CD8-positive, alpha-beta memory T cell (primary cell): ENCODE data around the gene TMEM203. TPM values are rescaled to one million over a fixed set of nuclear protein-coding genes. Genes with fewer than 3 reads are reported as not detected.

Experiments used
- CTCF ChIA-PET: fragments of 350-600 bp; sonication (Branson Sonifier 250); formaldehyde crosslinking; loops from one replicate; lab custom pipeline; 2021; ENCODE audit warnings: antibody characterized with exemption; lab: Charles Lee
- POLR2A ChIA-PET: fragments of 350-600 bp; sonication (Branson Sonifier 250); formaldehyde crosslinking; loops from one replicate; lab custom pipeline; 2021; ENCODE audit warnings: antibody characterized with exemption; lab: Charles Lee
- DNase-seq, 5 donors: peaks; one replicate each; pipeline versions ENCODE4 v3.0.0 to v3.0.0-alpha.2; 2020 to 2022; ENCODE audit warnings: mixed read lengths in 1 of 5
- H3K27ac ChIP-seq: one replicate; pipeline ENCODE4 v1.7.0; 2013; ENCODE audit warnings: low read depth, mild to moderate bottlenecking, low read length, moderate library complexity
- H3K27me3 ChIP-seq: 2 replicates; pipeline ENCODE4 v1.7.0; 2013; ENCODE audit warnings: low read length, mild to moderate bottlenecking; ENCODE audit not compliant: insufficient read depth, poor library complexity, severe bottlenecking
- H3K36me3 ChIP-seq: 2 replicates; pipeline ENCODE4 v1.7.0; 2013; ENCODE audit warnings: mild to moderate bottlenecking, low read length, moderate library complexity; ENCODE audit not compliant: insufficient read depth
- H3K4me1 ChIP-seq: 2 replicates; pipeline ENCODE4 v1.7.0; 2013; ENCODE audit warnings: mild to moderate bottlenecking, low read length, moderate library complexity; ENCODE audit not compliant: insufficient read depth
- H3K4me3 ChIP-seq: 2 replicates; pipeline ENCODE4 v1.7.0; 2013; ENCODE audit warnings: mild to moderate bottlenecking, low read length
- H3K9me3 ChIP-seq: 2 replicates; pipeline ENCODE4 v1.7.0; 2013; ENCODE audit warnings: mild to moderate bottlenecking, low read length
- H3K27ac Mint-ChIP-seq, 8 donors: one replicate each; pipeline ENCODE4 v1.8.0; 2020 to 2021; ENCODE audit warnings: mixed read lengths in 8 of 8, mild to moderate bottlenecking in 6 of 8, inconsistent platforms in 3 of 8, moderate library complexity in 3 of 8
- H3K27me3 Mint-ChIP-seq, 2 donors: one replicate each; pipeline ENCODE4 v1.8.0; 2020 to 2021; ENCODE audit warnings: mixed read lengths in 2 of 2, mild to moderate bottlenecking in 1 of 2, moderate library complexity in 1 of 2
- H3K36me3 Mint-ChIP-seq, 3 donors: one replicate each; pipeline ENCODE4 v1.8.0; 2020 to 2021; ENCODE audit warnings: mixed read lengths in 3 of 3, inconsistent platforms in 1 of 3, mild to moderate bottlenecking in 1 of 3
- H3K4me1 Mint-ChIP-seq, 3 donors: one replicate each; pipeline ENCODE4 v1.8.0; 2020 to 2021; ENCODE audit warnings: mixed read lengths in 3 of 3, inconsistent platforms in 1 of 3, mild to moderate bottlenecking in 1 of 3
- H3K4me3 Mint-ChIP-seq, 7 donors: one replicate each; pipeline ENCODE4 v1.8.0; 2020 to 2021; ENCODE audit warnings: mixed read lengths in 7 of 7, mild to moderate bottlenecking in 6 of 7, moderate library complexity in 4 of 7, inconsistent platforms in 2 of 7
- H3K9me3 Mint-ChIP-seq, 5 donors: one replicate each; pipeline ENCODE4 v1.8.0; 2020 to 2022; ENCODE audit warnings: mixed read lengths in 5 of 5, mild to moderate bottlenecking in 3 of 5, moderate library complexity in 2 of 5, inconsistent platforms in 1 of 5
- polyA plus RNA-seq: library from polyadenylated mRNA; unstranded; fragments of 300-500 nt; fragmentation: Illumina TruSeq; gene quantifications from one replicate; pipeline ENCODE4 v1.2.3, GENCODE V29; 2021
- total RNA-seq, 2 experiments: library from RNA; stranded (reverse); gene quantifications; one replicate each; pipeline ENCODE4 v1.2.3, GENCODE V29; 2021

TMEM203 gene
- total and polyA plus RNA-seq, 3 experiments from 2014 or later: 51.5 to 134 (median 53.9) TPM

- H3K27me3 ChIP-seq: no peaks in the 10 kb centered on the region
- H3K36me3 Mint-ChIP-seq: peaks cover 0 to 5% (median 0%) of the 10 kb centered on the region in 3 donors
- peaks cover 1 to 11% (median 4%) of the 10 kb centered on the region in 3 donors for H3K4me1 Mint-ChIP-seq
- peak within 1 kb of the TSS in 2 of 7 donors; percentile 27 to 40 for H3K4me3 Mint-ChIP-seq
- H3K4me3 ChIP-seq: no peak within 1 kb of the TSS
- peaks cover 9% of the 10 kb centered on the region for H3K4me1 ChIP-seq
- H3K27ac Mint-ChIP-seq: no peak within 1 kb of the TSS
- no peaks in the 10 kb centered on the region for H3K9me3 ChIP-seq
- H3K36me3 ChIP-seq: no peaks in the 10 kb centered on the region
- H3K27me3 Mint-ChIP-seq: no peaks in the 10 kb centered on the region
- no peak for DNase-seq
- ChIA-PET CTCF (no interaction called here), POLR2A (no interaction called here)
- no peak within 1 kb of the TSS for H3K27ac ChIP-seq
- no peaks in the 10 kb centered on the region for H3K9me3 Mint-ChIP-seq
These were observed 45.7 kb upstream of the TMEM203 start, which contains the start of gene STPG3 for GRCh38 chr9:137251194-137251461. Gene STPG3, plus strand, starts transcription at chr9:137251286. Its CDS starts 1 bp downstream, at chr9:137251287.

GRCh38 chr9:137250329-137251193 lies 45.1 kb upstream of the TMEM203 start:
- Mint-ChIP-seq H3K27me3 (no peaks in the 10 kb centered on the region), H3K4me1 (peaks cover 0 to 5% (median 4%) of the 10 kb centered on the region in 3 donors), H3K9me3 (no peaks in the 10 kb centered on the region), H3K27ac (no peak overlapping the region), H3K4me3 (peak overlapping the region in 1 of 7 donors; percentile 40), H3K36me3 (peaks cover 0 to 2% (median 0%) of the 10 kb centered on the region in 3 donors)
- no peak for DNase-seq
- Histone ChIP-seq H3K27me3 (no peaks in the 10 kb centered on the region), H3K4me1 (peaks cover 5% of the 10 kb centered on the region), H3K36me3 (no peaks in the 10 kb centered on the region), H3K9me3 (no peaks in the 10 kb centered on the region), H3K4me3 (no peak overlapping the region), H3K27ac (no peak overlapping the region)
- ChIA-PET POLR2A (no interaction called here), CTCF (no interaction called here)

GRCh38 chr9:137247916-137248175 lies 42.4 kb upstream of the TMEM203 start:
- H3K27ac ChIP-seq: no peak overlapping the region
- H3K36me3 ChIP-seq: peaks cover 1% of the 10 kb centered on the region
- no peaks in the 10 kb centered on the region for H3K27me3 Mint-ChIP-seq
- H3K27me3 ChIP-seq: no peaks in the 10 kb centered on the region
- DNase-seq: no peak
- no peak overlapping the region for H3K4me3 Mint-ChIP-seq
- H3K4me1 ChIP-seq: no peaks in the 10 kb centered on the region
- POLR2A ChIA-PET: interaction anchor here (0.5 kb wide), 1 partner anchor 19 kb away, joined by 3 read pairs; no protein-coding TSS in a partner anchor
- peaks cover 1 to 13% (median 4%) of the 10 kb centered on the region in 3 donors for H3K4me1 Mint-ChIP-seq
- H3K4me3 ChIP-seq: no peak overlapping the region
- no peak overlapping the region for H3K27ac Mint-ChIP-seq
- H3K36me3 Mint-ChIP-seq: peaks cover 0 to 10% (median 2%) of the 10 kb centered on the region in 3 donors
- H3K9me3 ChIP-seq: no peaks in the 10 kb centered on the region
- CTCF ChIA-PET: interaction anchor here (2.8 kb wide), 1 partner anchor 11 kb away, joined by 11 read pairs; no protein-coding TSS in a partner anchor
- H3K9me3 Mint-ChIP-seq: no peaks in the 10 kb centered on the region

GRCh38 chr9:137247135-137247915 lies 41.9 kb upstream of the TMEM203 start:
- Histone ChIP-seq H3K27me3 (no peaks in the 10 kb centered on the region), H3K4me3 (no peak overlapping the region), H3K36me3 (peaks cover 6% of the 10 kb centered on the region), H3K4me1 (peaks cover 5% of the 10 kb centered on the region), H3K27ac (no peak overlapping the region), H3K9me3 (no peaks in the 10 kb centered on the region)
- Mint-ChIP-seq H3K27ac (no peak overlapping the region), H3K4me1 (peaks cover 7 to 18% (median 9%) of the 10 kb centered on the region in 3 donors), H3K4me3 (no peak overlapping the region), H3K9me3 (no peaks in the 10 kb centered on the region), H3K36me3 (peaks cover 0 to 15% (median 5%) of the 10 kb centered on the region in 3 donors), H3K27me3 (no peaks in the 10 kb centered on the region)
- CTCF ChIA-PET: interaction anchor here (2.8 kb wide), 1 partner anchor 10 kb away, joined by 11 read pairs; no protein-coding TSS in a partner anchor
- no peak for DNase-seq
- POLR2A ChIA-PET: no interaction called here

GRCh38 chr9:137245450-137246421 lies 40.3 kb upstream of the TMEM203 start:
- H3K4me3 Mint-ChIP-seq: peak overlapping the region in 1 of 7 donors; percentile 40
- peaks cover 10% of the 10 kb centered on the region for H3K36me3 ChIP-seq
- no peaks in the 10 kb centered on the region for H3K27me3 ChIP-seq
- H3K36me3 Mint-ChIP-seq: peaks cover 0 to 22% (median 5%) of the 10 kb centered on the region in 3 donors
- H3K4me3 ChIP-seq: no peak overlapping the region
- no peaks in the 10 kb centered on the region for H3K9me3 ChIP-seq
- H3K27ac ChIP-seq: no peak overlapping the region
- peak overlapping the region in 1 of 8 donors; percentile 23 for H3K27ac Mint-ChIP-seq
- ChIA-PET CTCF (interaction anchor here (2.8 kb wide), 1 partner anchor 9 kb away, joined by 11 read pairs; no protein-coding TSS in a partner anchor), POLR2A (no interaction called here)
- H3K4me1 ChIP-seq: peaks cover 10% of the 10 kb centered on the region
- no peaks in the 10 kb centered on the region for H3K9me3 Mint-ChIP-seq
- peaks cover 12 to 25% (median 13%) of the 10 kb centered on the region in 3 donors for H3K4me1 Mint-ChIP-seq
- peaks cover 0 to 4% of the 10 kb centered on the region in 2 donors for H3K27me3 Mint-ChIP-seq
- no peak for DNase-seq

GRCh38 chr9:137244486-137245449 lies 39.3 kb upstream of the TMEM203 start:
- Mint-ChIP-seq H3K36me3 (peaks cover 0 to 22% (median 5%) of the 10 kb centered on the region in 3 donors), H3K27me3 (peaks cover 0 to 4% of the 10 kb centered on the region in 2 donors), H3K4me3 (peak overlapping the region in 1 of 7 donors; percentile 40), H3K27ac (peak overlapping the region in 1 of 8 donors; percentile 23), H3K9me3 (no peaks in the 10 kb centered on the region), H3K4me1 (peaks cover 12 to 29% (median 13%) of the 10 kb centered on the region in 3 donors)
- H3K4me3 ChIP-seq: no peak overlapping the region
- CTCF ChIA-PET: no interaction called here
- no peaks in the 10 kb centered on the region for H3K9me3 ChIP-seq
- peaks cover 10% of the 10 kb centered on the region for H3K4me1 ChIP-seq
- H3K27me3 ChIP-seq: no peaks in the 10 kb centered on the region
- H3K36me3 ChIP-seq: peaks cover 10% of the 10 kb centered on the region
- no peak overlapping the region for H3K27ac ChIP-seq
- POLR2A ChIA-PET: interaction anchor here (0.6 kb wide), 1 partner anchor 122 kb away, joined by 3 read pairs; no protein-coding TSS in a partner anchor
- DNase-seq: no peak
